HS-27A (cell line): ENCODE data around the gene PFDN1.
"Not testable (repeated sequence)": the region's sequence is repeated elsewhere in the genome, so short reads cannot be mapped to it uniquely, and the experiment has no call there.

Source experiments
- DNase-seq: peaks from one replicate; pipeline ENCODE4 v3.0.0-alpha.2; 2012; ENCODE audit warnings: low read depth, missing footprints

PFDN1 gene

DNA sequence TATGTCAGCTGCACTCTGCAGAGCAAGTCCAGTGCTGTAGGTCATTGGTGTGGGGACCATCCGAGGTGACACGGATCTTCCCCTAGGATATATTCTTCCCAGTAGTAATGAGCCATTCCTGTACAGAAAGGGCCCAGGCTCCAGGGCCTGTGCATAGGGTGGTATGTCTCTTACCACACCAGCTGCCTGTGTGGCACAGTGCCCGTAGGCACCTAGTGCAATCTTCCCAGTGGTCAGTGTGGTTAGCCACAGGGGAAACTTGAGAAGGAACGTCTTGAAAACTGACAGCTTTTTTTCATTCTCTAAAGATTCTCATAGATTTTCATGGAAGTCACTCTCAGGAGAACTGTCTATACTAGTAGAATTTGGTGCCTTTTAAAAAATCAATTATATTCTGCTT is 88.1 kb downstream of the PFDN1 start:
- DNase-seq, result peak; percentile 53

DNA sequence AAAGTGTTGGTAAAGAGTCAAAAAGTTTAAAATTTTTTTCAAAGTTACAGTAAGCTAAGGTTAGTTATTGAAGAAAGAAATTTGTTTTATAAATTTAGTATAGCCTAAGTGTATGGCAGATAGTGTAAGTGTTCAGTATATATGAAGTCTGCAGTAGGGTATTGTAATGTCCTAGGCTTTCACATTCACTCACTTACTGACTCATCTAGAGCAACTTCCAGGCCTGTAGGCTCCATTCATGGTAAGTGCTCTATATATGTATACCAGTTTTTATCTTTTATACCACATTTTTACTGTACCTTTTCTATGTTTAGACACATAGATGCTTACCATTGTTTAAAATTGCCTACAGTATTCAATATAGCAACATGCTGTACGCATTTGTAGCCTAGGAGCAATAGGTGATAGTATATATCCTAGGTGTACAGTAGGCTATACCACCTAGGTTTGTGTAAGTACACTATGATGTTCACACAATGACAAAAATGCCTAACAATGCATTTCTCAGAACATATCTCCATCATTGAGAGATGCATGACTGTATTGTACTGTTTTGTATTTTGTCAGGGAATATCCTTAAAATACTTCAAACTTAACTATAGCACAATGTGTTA is 89.4 kb downstream of the PFDN1 start:
- no peak for DNase-seq

DNA sequence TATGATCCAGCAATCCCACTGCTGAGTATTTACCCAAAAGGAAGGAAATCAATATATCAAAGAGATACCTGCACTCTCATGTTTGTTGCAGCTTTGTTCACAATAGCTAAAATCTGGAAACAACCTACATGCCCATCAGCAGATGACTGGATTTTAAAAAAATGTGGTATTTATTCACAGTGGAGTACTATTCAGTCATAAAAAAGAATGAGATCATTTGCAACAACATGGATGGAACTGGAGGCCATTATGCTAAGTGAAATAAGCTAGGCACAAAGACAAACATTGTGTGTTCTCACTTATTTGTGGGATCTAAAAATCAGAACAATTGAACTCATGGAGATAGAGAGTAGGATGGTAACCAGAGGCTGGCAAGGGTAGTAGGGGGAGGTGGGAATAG is 94.8 kb downstream of the PFDN1 start:
- DNase-seq, result no peak

DNA sequence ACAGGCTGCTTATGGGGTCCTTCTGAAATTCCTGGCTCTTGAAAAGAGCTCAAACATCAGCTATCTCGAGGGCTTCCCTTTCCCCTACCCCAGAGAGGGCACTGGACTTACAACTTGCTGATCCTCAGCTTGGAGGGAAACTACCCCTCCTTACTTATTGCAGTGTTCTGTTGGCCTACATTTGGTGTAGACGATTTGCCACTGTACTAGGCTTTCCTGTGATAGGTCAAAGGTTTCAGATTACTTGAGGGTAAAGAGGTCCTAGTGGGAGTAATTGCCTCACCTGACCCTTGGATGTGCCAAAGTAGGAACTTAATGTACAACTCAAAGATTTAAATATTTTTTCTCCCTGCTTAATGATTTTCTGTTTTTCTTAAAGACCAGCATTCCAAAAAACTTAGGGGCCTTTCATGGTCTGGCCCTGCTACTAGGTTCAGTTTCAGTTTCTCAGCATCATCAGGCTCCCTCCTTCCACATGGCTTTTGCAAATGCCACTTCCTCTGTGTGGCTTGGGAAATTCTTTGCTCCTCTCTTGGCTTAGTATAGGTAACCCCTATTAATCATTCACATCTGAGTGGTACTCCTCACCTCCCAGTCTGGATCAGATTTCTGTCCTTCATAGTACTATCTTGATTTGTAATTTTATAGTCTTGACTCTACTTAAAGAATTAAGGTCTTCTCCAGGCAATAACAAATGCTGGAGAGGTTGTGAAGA is 95.5 kb downstream of the PFDN1 start:
- DNase-seq, result no peak

DNA sequence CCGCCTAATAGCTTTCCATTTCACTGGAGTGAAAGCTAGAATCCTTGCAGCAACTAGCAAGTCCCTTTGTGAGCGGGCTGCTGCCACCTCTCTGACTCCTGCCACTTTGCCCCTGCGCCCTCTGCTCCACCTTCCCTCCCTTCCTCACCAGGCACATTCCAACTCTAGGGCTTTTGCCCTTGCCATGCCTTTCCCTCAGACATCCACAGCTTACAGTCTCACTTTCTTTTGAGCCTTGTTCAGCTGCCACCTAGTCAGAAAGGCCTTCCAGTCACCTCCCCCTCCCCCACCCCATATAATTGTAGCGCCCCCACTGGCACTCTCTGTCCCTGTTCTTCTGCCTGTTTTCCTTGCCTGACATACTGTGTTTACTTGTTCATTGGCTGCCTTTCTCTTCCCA is 96.9 kb downstream of the PFDN1 start:
- DNase-seq, result no peak

DNA sequence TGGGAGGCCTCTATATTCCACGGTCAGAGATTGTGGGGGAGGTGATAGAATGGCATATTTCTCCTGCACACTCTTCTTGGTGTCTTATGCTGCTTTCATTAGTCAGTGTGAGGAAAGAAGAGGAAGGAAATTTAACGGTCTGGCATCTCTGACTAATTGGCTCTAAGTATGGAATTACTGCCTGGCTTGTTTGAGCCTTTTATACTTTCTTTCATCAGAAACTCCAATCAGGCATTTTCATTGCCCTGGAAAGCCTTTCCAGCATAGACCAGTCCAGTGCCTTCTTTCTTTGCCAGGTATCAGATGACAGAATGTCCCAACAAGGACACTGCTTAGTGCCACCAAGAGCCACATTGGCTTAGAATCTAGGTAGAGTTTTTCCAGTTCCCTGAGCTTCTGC is 97.7 kb downstream of the PFDN1 start:
- no peak for DNase-seq

DNA sequence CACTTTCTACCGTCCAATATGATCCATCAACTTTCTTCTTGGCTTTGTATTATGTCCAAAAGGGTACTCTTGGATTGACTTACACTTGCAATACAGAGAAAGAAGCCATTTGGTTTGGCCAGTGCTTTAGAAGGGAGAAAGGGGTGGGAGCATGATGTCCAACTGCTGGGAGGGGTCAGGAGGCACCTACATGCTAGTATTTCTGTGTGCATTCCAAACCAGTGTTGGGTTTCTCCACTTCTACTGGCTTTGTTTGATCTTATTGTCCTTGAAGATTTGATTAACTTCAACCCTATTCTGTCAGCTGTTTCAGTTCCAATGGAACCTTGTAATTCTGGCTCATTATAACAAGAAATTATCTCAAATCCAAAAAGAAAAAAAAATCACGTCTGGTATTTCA is 100.3 kb downstream of the PFDN1 start:
- no peak for DNase-seq

DNA sequence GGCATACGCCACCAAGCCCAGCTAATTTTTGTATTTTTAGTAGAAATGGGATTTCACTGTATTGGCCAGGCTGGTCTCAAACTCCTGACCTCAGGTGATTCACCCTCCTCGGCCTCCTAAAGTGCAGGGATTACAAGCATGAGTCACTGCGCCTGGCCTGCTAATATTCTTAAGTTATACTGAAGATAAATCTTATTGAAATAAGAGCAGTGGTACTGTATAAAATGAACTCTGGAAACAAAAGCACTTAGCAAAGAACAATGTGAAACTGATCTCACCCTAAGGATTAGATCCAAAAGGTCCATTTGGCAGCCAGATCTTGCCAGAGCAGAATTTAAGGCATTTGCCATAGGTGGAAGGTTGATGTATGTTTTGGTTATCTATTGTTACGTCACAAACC is 100.8 kb downstream of the PFDN1 start:
- no peak for DNase-seq

DNA sequence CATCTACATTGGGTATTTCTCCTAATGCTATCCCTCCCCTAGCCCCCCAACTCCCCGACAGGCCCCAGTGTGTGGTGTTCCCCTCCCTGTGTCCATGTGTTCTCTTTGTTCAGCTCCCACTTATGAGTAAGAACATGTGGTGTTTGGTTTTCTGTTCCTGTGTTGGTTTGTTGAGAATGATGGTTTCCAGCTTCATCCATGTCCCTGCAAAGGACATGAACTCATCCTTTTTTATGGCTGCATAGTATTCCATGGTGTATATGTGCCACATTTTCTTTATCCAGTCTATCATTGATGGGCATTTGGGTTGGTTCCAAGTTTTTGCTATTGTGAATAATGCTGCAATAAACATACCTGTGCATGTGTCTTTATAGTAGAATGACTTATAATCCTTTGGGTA is 104.0 kb downstream of the PFDN1 start:
- not testable (repeated sequence) for DNase-seq

DNA sequence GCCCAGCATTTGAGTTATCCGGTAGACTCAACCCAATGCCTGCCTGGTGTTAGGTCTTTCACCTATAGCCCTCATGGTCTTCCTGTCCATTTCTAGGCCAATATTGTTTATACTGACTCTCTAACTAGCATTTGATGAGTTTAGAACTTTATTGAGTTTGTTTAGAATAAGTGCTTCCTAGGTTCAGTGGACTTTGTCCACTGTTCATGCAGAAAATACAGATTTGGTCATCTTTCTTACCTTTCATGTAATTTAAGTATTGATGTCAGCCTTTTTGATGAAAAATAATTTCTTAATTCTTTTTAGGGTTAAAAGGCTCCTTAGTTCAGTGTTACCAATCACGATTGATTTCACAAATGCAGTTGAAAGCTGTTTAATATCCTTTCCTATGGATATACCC is 105.9 kb downstream of the PFDN1 start:
- DNase-seq, result no peak

DNA sequence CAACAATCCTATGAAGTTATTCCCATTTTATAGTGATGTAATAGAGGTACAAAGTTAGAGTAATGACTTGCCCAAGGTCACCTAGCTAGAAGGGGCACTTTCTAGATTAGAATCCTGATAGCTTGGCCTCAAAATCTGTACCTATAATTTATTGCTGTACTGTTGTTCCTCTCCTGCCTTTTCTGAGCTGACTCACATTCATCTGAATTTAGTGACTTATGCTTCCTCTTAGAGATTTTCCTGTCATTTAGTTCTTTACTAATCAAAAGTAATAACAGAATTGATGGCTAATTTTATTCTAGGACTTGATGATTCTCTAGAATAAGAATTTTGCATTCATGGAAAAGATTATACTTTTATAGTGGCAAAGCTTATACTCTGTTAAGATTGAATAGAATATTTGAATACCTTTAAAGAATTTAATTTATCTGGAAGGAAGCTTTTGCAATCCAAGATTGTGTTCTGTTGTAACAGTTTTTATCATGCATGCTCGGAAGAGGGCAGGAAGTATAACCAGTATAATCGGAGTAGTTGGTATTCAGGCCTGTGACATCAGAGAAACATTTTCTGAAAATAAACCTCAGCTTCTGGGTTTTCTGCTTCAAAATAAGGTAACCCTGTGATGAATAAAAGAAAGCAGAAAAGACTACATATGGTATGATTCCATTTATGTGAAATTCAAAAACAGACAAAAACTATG is 106.6 kb downstream of the PFDN1 start:
- no peak for DNase-seq
